NCI-H2196 (cell line): ENCODE results near the gene AHCYL2.
"Not testable (repeated sequence)": the region's sequence is repeated elsewhere in the genome, so short reads cannot be mapped to it uniquely, and the experiment has no call there.

Experiments used
- DNase-seq: peaks from one replicate; lab custom pipeline; 2025; ENCODE audit not compliant: unreplicated experiment; lab: John Stamatoyannopoulos, UW

Gene AHCYL2

DNA sequence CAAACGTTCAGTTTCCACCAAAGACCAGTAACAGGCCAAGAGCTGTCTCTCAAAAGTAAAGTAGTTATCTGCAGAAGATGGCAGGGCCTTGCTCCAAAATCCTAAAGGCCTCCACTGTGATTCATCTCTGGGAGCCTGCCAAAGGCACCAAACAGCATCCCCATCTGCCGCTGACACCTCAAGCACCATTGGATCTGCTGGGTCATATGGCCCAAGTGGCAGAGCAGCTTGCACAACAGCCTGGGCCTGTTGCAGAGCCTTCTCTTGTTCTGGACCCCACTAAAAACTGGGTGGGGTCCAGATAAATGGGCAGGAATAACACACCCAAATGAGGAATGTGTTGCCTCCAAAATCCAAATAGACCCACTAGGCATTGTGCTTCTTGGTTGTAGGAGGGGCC lies 222.1 kb downstream of the AHCYL2 start:
- DNase-seq, result not testable (repeated sequence)

- not testable (repeated sequence) for DNase-seq
Observed at GRCh38 chr7:129447445-129447844, 222.6 kb downstream of the AHCYL2 start.

DNA sequence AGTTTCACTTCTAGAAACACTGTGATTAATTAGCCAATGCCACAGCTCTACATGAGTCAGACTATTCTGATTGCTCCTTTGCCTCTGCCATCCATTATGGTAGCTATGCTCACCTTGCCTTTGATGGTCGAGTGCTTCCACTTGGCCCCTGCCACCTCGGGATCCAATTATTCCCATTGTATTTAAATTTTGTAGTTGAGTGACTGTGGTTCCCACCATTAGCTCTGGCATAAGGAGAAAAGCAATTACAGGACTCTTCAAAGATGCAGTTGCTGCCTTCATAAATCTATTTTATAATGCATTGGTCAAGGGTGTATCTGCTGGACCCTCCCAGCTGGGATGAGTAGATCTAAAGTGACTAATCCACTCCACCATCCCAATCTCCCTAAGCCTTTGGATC lies 223.8 kb downstream of the AHCYL2 start:
- DNase-seq, result not testable (repeated sequence)

- no peak for DNase-seq
Observed at GRCh38 chr7:129450295-129450694, 225.5 kb downstream of the AHCYL2 start.

DNA sequence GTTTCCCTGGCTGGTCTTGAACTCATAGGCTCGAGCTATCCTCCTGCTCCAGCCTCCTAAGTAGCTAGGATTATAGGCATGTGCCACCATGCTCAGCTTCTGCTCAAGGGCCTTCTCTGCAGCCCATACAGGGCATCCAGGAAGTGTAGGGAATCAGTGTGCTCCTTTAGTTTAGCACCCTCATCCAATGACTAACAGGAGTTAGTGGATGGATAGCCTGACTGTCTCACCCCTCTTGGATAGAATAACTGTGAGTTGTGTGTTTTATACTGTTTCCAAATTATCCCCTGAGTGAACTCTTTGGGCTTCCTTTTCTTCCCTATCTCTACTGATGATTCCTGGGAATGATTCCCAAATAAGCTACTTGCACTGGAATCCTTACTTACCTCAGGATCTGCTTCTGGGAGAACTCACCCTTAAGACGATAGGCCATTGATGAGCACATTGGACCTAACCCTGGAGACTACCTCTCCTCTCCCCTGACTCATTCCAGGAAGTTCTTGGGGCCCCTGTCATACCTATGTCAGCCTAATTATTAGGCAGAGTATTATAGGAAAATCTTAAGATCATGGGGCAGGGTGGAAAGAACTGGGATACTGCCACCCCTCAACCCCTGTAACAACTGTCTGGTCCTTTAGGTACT lies 227.9 kb downstream of the AHCYL2 start:
- no peak for DNase-seq

DNA sequence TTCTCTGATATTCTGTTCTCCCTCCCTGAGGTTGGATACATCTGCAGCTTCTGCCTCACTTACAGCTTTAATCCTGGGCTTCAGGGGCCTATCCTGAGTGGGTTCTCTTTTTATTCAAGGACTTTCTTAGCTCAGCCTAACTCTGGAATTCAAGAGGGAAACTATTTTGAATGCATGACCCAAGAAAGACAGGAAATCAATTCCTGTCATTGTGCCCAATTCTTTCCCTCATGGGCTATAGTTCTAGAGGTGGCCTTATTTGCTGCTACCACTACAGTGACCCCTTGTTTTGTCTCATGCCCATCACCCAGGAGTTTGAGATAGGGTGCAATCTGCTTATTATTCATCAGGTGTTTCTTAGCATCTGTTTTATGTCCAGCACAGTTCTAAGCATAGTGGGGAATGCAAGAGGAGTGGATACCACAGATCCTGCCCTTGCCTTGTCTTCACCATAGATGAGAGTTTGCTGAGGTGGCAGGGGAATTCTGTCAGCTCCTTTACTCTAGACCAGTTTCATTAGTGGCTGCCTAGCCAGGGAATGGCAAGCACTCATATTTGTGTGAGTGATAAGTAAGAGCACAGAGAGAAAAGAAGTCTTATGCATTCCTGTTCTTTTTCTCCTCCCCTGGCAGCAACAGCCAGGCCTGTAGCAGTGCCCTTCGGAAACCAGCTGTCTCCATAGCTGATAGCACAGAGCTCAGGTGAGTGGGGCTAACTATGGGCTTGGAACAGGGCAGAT lies 228.8 kb downstream of the AHCYL2 start:
- no peak for DNase-seq

DNA sequence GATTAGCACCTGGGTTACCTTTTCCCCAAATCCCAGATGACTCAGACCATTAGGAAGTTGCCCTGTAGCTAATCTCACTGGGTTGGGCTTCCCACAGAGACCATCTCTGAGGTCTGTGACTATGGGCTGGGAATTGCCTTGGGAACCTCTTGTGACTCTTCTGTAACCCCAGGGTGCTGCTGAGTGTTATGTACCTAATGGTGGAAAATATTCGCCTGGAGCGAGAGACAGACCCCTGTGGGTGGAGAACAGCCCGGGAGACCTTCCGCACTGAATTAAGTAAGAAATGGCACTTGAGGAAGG lies 229.4 kb downstream of the AHCYL2 start:
- no peak for DNase-seq

DNA sequence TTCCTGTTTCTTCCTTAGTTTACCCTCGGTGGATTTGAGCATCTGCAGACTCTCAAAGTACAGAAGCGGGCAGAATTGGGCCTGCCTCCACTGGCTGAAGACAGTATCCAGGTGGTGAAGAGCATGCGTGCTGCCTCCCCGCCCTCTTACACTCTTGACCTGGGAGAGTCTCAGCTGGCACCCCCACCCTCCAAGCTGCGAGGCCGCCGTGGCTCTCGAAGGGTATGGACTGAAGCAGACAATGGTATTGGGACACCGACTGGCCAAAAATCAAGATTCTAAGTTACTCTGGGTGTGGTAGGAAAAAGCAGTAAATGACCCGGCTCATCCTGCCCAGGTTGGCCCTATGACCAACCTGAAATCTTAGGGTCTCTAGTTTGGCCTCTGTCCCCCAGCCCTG lies 231.6 kb downstream of the AHCYL2 start:
- no peak for DNase-seq

- no peak for DNase-seq
Observed at GRCh38 chr7:129457101-129457500, 232.3 kb downstream of the AHCYL2 start.

GRCh38 chr7:129458171-129458570 lies 233.3 kb downstream of the AHCYL2 start:
- no peak for DNase-seq

DNA sequence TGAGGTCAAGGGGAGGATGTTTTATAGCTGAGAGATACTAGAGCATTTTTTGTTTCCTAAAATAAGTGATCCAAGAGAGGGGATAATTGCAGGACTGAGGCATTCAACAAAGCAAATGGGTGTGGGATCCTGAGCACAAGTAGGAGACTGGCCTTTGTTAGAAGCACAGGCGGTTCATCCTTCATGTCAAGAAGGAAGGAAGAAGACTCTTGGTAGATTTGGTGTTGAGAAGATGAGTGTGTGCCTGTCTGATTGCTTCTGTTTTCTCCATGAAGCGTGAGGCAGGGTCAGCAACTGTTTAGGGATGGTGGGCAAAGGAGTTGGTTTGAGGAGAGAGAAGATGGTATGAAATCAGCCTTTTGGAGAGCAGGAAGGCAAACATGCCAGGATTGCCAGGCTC lies 237.0 kb downstream of the AHCYL2 start:
- no peak for DNase-seq

GRCh38 chr7:129462420-129462819 lies 237.6 kb downstream of the AHCYL2 start:
- DNase-seq, result no peak

DNA sequence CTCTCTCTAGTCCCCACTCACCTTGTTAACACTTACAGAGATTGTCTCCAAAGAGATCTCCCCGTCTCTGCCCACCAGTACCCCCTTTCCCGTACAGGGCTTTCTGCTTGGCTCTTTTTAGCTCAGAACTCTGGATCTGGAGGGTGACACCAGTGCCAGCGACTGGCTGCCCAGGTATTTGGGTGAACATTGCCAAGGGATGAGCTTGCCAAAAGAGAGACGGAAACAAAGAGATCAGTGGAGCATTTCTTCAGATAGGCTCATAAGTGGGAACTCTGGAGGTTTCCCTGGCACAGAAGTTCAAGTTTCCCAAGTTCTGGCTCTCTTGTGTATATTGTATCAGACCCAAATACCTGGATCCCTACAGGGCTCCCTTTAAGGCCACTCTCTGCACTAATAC lies 239.4 kb downstream of the AHCYL2 start:
- DNase-seq, result no peak

GRCh38 chr7:129465080-129465479 lies 240.2 kb downstream of the AHCYL2 start:
- no peak for DNase-seq

DNA sequence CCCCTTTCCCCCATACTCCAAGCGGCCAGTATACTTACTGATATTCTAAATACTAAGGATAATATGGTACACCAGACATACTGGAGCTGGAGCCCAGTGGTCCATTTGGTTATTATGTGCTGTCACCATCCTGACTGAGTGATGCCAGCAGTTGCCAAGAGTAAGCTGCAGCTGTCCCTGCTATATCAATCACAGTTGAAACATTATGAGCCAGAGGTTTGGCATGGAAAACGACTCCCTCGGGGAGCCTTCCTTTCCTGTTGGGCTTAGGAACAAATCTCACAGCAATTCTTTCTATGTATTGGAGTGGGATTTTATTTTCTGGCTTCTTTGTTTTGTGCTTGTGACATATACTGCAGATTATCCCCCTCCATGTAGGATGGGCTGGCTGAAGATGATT lies 242.0 kb downstream of the AHCYL2 start:
- no peak for DNase-seq

DNA sequence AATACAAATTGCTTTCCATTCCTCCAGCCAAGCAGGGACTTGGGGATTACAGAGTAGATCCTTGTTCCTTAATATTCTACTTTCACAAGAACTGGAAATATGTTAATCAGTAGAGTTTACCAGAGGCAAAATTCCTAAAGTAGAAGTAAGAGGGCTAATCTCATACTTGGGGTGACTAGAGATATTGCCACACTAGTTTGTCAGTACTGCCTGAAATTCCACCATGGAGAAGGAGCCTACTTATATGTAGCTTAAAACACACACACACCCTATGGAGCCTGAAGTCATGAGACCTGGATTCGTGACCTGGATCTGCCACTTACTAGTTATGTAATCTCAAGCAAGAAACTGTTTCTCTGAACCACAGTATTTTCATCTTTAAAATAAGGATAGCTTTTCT lies 243.3 kb downstream of the AHCYL2 start:
- DNase-seq, result no peak

GRCh38 chr7:129468547-129468946 lies 243.7 kb downstream of the AHCYL2 start:
- no peak for DNase-seq

DNA sequence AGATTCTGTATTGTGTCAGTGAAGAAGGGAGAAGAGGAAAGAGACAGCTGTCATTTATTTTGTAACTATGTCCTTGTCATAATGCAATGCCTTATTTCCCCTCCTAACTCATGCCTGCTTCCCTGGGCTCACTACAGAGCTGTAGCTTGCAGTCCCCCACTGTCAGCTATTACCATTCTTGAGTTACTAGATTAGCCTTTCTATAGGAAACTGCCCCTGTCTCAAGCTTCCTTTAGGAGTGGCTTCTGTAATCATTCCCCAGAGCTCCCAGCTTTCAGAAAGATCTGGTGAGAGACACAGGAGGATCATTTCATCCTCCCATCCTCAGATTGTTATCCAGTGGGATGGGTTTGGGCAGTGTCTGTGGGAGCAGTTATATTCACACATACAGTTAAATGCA lies 245.1 kb downstream of the AHCYL2 start:
- no peak for DNase-seq

GRCh38 chr7:129470411-129470810 lies 245.6 kb downstream of the AHCYL2 start:
- no peak for DNase-seq

DNA sequence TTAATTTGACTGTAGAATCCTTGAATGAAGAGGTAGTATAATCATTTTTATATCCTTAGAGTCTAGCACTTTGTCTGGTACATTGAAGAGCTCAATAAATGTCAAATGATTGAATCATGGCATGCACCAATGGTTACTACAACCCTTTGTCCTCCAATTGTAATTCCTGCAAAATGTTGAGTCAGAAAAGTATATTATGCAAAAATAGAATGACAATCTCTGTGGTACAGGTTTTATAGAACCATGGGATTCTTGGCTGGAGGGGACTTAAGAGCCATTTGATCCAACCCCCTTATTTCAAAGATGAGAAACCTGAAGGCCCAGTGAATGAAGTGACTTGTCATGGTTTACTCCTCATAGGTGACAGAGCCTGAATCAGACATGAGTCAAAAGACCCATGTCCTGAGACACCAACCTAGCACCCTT lies 246.6 kb downstream of the AHCYL2 start:
- no peak for DNase-seq

DNA sequence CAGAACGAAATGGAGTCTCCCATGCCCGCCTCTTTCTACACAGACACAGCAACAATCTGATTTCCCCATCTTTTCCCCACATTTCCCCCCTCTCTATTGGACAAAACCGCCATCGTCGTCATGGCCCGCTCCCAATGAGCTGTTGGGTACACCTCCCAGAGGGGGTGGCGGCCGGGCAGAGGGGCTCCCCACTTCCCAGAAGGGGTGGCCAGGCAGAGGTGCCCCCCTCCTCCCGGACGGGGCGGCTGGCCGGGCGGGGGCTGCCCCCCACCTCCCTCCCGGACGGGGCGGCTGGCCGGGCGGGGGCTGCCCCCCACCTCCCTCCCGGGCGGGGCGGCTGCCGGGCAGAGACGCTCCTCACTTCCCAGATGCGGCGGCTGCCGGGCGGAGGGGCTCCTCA lies 251.1 kb downstream of the AHCYL2 start:
- DNase-seq, result not testable (repeated sequence)

DNA sequence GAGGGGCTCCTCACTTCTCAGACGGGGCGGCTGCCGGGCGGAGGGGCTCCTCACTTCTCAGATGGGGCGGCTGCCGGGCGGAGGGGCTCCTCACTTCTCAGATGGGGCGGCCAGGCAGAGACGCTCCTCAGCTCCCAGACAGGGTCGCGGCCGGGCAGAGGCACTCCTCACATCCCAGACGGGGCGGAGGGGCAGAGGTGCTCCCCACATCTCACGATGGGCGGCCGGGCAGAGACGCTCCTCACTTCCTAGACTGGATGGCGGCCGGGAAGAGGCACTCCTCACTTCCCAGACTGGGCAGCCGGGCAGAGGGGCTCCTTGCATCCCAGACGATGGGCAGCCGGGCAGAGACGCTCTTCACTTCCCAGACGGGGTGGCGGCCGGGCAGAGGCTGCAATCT lies 251.6 kb downstream of the AHCYL2 start:
- not testable (repeated sequence) for DNase-seq
